ENCODE data around the gene EID1.

DNA sequence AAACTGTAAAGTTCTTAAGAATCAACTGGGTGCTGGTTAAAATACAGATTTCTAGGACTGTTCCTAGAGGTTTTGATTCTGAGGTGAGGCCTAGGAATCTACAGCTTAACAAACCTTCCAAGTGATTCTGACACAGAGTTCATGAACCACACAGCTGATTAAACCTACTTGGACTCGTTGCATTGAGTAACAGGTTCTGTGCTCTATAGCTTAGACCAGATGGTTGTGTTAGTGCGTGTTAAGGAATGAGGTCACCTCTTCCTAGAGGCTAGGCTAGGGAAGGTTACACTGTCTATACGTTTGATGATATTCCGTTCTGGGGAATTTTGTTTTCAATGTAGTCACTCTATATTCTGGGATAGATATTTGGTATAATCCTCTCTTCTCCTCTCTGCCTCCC is 21.9 kb downstream of the EID1 start:
- TF ChIP-seq CTCF (IDR thresholded peaks at IDR 0.05): no peak
- no peak for TF ChIP-seq POLR2A (IDR thresholded peaks at IDR 0.05)

Measured in esophagus squamous epithelium (tissue), 4 donors.